Adrenal gland (tissue), 12 donors: ENCODE measurements around the gene HPN. TPM values are rescaled to one million over a fixed set of nuclear protein-coding genes. Genes with fewer than 3 reads are reported as not detected.

Source experiments
- DNase-seq, 7 donors: peaks; one replicate each; pipeline ENCODE4 v3.0.0-alpha.2; 2019 to 2020
- H3K27ac ChIP-seq, 5 donors: fragments of 200-600 bp; sonication (generic) in 4 of 5; 1 replicate in 3 of 5; 2 replicates in 2 of 5; pipeline versions ENCODE4 v1.5.1 to v1.8.0; 2016 to 2020; ENCODE audit warnings: mild to moderate bottlenecking in 1 of 5
- H3K27me3 ChIP-seq: fragments of 200-600 bp; 2 replicates; pipeline ENCODE4 v1.8.0; 2021
- H3K36me3 ChIP-seq, 2 donors: fragments of 200-600 bp; replicated peaks in 1 of 2; 1 replicate in 1 of 2; 2 replicates in 1 of 2; pipeline versions ENCODE4 v1.5.1 to v1.8.0; 2018 to 2022
- H3K4me1 ChIP-seq, 2 donors: fragments of 200-600 bp; replicated peaks in 1 of 2; 1 replicate in 1 of 2; 2 replicates in 1 of 2; pipeline versions ENCODE4 v1.5.1 to v1.8.0; 2018 to 2021
- H3K4me3 ChIP-seq, 4 donors: fragments of 200-600 bp; sonication (generic) in 3 of 4; one replicate each; pipeline ENCODE4 v1.5.1; 2016 to 2018
- H3K9me3 ChIP-seq, 3 donors: fragments of 200-600 bp; sonication (generic) in 1 of 3; replicated peaks in 1 of 3; 1 replicate in 2 of 3; 2 replicates in 1 of 3; pipeline versions ENCODE4 v1.5.1 to v1.8.0; 2016 to 2021
- POLR2A ChIP-seq, 2 donors: fragments of 450-650 bp; IDR thresholded peaks; one replicate each; pipeline ENCODE4 v1.6.1; 2017; ENCODE audit warnings: antibody characterized with exemption in 2 of 2, mild to moderate bottlenecking in 2 of 2, moderate library complexity in 1 of 2
- whole genome bisulfite sequencing, 4 donors: extraction: QIAGEN DNeasy Blood & Tissue Kit in 2 of 4; methylation state at CpG; one replicate each; pipeline versions ENCODE4 v1.1.5 to v1.1.7; 2013 to 2017; 5-methylcytosine and 5-hydroxymethylcytosine counted together
- intact Hi-C, 2 donors: fragments of 100-400 bp; cut with DNase I; formaldehyde crosslinking; loops; one replicate each; pipeline versions ENCODE4 v1.14.1 to v1.15.0; 2022 to 2023
- polyA plus RNA-seq, 3 donors: library from polyadenylated mRNA; stranded (reverse); fragments of 200-250 nt in 2 of 3; fragments of 350-450 nt in 1 of 3; fragmentation: Illumina TruSeq in 1 of 3; extraction: RNeasy Lipid Tissue Mini Kit (QIAGEN cat#74804) in 1 of 3; gene quantifications; one replicate each; pipeline ENCODE4 v1.2.3, GENCODE V29; 2013 to 2014
- total RNA-seq, 9 donors: library from RNA; depleted of rRNA in 4 of 9; stranded (reverse); fragments of >200 nt in 4 of 9; fragments of 120-200 nt in 1 of 9; fragmentation: NEBNext Ultra II Directional in 1 of 9; extraction: Animal tissue kit (Norgen Biotek cat#: 25700) in 1 of 9; gene quantifications; one replicate each; pipeline versions ENCODE4 v1.1.0 to v1.2.4, GENCODE V29; 2013 to 2023
- TF ChIP-seq, protein P1 (sequence below), 6 experiments: fragments of 450-650 bp in 4 of 6; fragments of 200-600 bp in 2 of 6; sonication (generic) in 1 of 6; IDR thresholded peaks; 1 replicate in 5 of 6; 2 replicates in 1 of 6; pipeline versions ENCODE4 v1.5.1 to v1.8.0; 2016 to 2021; ENCODE audit warnings: antibody characterized with exemption in 6 of 6, mild to moderate bottlenecking in 2 of 6, moderate library complexity in 1 of 6
- donor health status: healthy with polysubstance abuse.
- donor health status: Bipolar disorder and iron deficiency.
- donor health status: DM: yes; HTN: yes; CAD: no.
- donor health status: DM: no; HTN: no; CAD: no.
- donor health status: DM: no; HTN: no; CAD: no.
- donor health status: DM: yes; HTN: yes; CAD: no.

HPN gene
- total and polyA plus RNA-seq, 12 donors = 0.20 to 2.6 (median 0.88) TPM; not detected in 2

- TF ChIP-seq POLR2A (IDR thresholded peaks at IDR 0.05) = no peak
- TF ChIP-seq, protein P1, sequence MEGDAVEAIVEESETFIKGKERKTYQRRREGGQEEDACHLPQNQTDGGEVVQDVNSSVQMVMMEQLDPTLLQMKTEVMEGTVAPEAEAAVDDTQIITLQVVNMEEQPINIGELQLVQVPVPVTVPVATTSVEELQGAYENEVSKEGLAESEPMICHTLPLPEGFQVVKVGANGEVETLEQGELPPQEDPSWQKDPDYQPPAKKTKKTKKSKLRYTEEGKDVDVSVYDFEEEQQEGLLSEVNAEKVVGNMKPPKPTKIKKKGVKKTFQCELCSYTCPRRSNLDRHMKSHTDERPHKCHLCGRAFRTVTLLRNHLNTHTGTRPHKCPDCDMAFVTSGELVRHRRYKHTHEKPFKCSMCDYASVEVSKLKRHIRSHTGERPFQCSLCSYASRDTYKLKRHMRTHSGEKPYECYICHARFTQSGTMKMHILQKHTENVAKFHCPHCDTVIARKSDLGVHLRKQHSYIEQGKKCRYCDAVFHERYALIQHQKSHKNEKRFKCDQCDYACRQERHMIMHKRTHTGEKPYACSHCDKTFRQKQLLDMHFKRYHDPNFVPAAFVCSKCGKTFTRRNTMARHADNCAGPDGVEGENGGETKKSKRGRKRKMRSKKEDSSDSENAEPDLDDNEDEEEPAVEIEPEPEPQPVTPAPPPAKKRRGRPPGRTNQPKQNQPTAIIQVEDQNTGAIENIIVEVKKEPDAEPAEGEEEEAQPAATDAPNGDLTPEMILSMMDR (IDR thresholded peaks at IDR 0.05) = no peak
- peaks cover 11% of the 10 kb centered on the region for H3K27me3 ChIP-seq
- intact Hi-C loops = loop anchor here in 1 of 2 donors (5.0 kb wide), 1 partner anchor 122 kb away; no protein-coding TSS in a partner anchor
- DNase-seq = no peak
- peaks cover 0 to 6% of the 10 kb centered on the region in 2 donors for H3K4me1 ChIP-seq
- WGBS, 4 donors = 86 to 91% (median 89%) methylated on average over 4 of the region's 4 CpGs
- H3K36me3 ChIP-seq = no peaks in the 10 kb centered on the region
- H3K27ac ChIP-seq = no peak overlapping the region
- no peaks in the 10 kb centered on the region for H3K9me3 ChIP-seq
- H3K4me3 ChIP-seq = no peak overlapping the region
Observed at GRCh38 chr19:35094656-35095055, 53.1 kb downstream of the HPN start.

GRCh38 chr19:35095667-35096368, 54.3 kb downstream of the HPN start:
- H3K9me3 ChIP-seq = no peaks in the 10 kb centered on the region
- no peak overlapping the region for H3K27ac ChIP-seq
- H3K4me1 ChIP-seq = peaks cover 0 to 1% of the 10 kb centered on the region in 2 donors
- H3K4me3 ChIP-seq = no peak overlapping the region
- no peaks in the 10 kb centered on the region for H3K36me3 ChIP-seq
- TF ChIP-seq POLR2A (IDR thresholded peaks at IDR 0.05) = no peak
- TF ChIP-seq, protein P1 (IDR thresholded peaks at IDR 0.05) = no peak
- WGBS, 4 donors = 72 to 80% (median 77%) methylated on average over 8 of the region's 8 CpGs
- no peak for DNase-seq
- intact Hi-C loops = no loop called here
- peaks cover 9% of the 10 kb centered on the region for H3K27me3 ChIP-seq

- no peak for DNase-seq
- no peaks in the 10 kb centered on the region for H3K27me3 ChIP-seq
- H3K9me3 ChIP-seq = no peaks in the 10 kb centered on the region
- WGBS, 4 donors = 79 to 92% (median 85%) methylated on average over 19 to 29 of the region's 29 CpGs
- no peaks in the 10 kb centered on the region for H3K4me1 ChIP-seq
- H3K27ac ChIP-seq = no peak overlapping the region
- no peak overlapping the region for H3K4me3 ChIP-seq
- TF ChIP-seq, protein P1 (IDR thresholded peaks at IDR 0.05) = no peak
- H3K36me3 ChIP-seq = no peaks in the 10 kb centered on the region
- intact Hi-C loops = no loop called here
Observed at GRCh38 chr19:35098413-35099049, 57.0 kb downstream of the HPN start.

GRCh38 chr19:35099155-35099896, 57.8 kb downstream of the HPN start:
- 76 to 85% (median 84%) methylated on average over 16 to 21 of the region's 21 CpGs for WGBS, 4 donors
- H3K27me3 ChIP-seq = no peaks in the 10 kb centered on the region
- TF ChIP-seq, protein P1 (IDR thresholded peaks at IDR 0.05) = no peak
- no peak for TF ChIP-seq POLR2A (IDR thresholded peaks at IDR 0.05)
- H3K36me3 ChIP-seq = no peaks in the 10 kb centered on the region
- intact Hi-C loops = no loop called here
- H3K27ac ChIP-seq = no peak overlapping the region
- no peak for DNase-seq
- no peak overlapping the region for H3K4me3 ChIP-seq
- H3K9me3 ChIP-seq = no peaks in the 10 kb centered on the region
- no peaks in the 10 kb centered on the region for H3K4me1 ChIP-seq
